ENCODE measurements around the gene PIK3AP1. TPM values are rescaled to one million over a fixed set of nuclear protein-coding genes. Genes with fewer than 3 reads are reported as not detected.

PIK3AP1 gene
- total and polyA plus RNA-seq, 2 of the 8 experiments (the other 6 are each of a cell fraction or from before 2014, with no cell fraction given), result 1.9 to 4.5 TPM

DNA sequence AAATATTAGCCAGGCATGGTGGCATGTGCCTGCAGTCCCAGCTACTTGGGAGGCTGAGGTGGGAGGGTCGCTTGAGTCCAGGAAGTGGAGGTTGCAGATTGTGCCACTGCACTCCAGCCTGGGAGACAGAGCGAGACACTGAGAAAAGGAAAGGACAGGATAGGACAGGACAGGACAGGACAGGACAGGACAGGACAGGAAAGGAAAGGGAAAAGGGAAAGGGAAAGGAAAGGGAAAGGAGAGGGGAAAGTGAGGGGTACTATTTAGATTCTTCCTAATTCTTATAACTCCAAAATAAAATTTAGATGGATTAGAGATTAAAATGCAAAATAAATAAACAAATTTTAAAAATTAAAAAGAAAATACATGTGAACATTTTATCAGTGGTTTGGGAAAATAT lies 58.7 kb downstream of the PIK3AP1 start (continued):
- no peak for TF ChIP-seq CHD7 (IDR thresholded peaks at IDR 0.05; ENCODE audit: insufficient replicate concordance, low read length)

All from H1 (cell line).